Lower lobe of right lung (tissue), 2 donors: Measurements from ENCODE around the gene TEX53. TPM values are rescaled to one million over a fixed set of nuclear protein-coding genes. Genes with fewer than 3 reads are reported as not detected.

Experiments used
- ATAC-seq, 2 donors: fragments of 200-7000 bp; cut with Tn5 transposase; one replicate each; pipeline ENCODE4 v1.9.1; 2020 to 2022; ENCODE audit warnings: mild to moderate bottlenecking in 2 of 2, moderate library complexity in 2 of 2
- DNase-seq: peaks from one replicate; pipeline ENCODE4 v3.0.0-alpha.2; 2020
- H3K27ac ChIP-seq: fragments of 200-600 bp; one replicate; pipeline ENCODE4 v1.8.0; 2022
- H3K27me3 ChIP-seq: fragments of 200-600 bp; one replicate; pipeline ENCODE4 v1.8.0; 2022; ENCODE audit warnings: low read depth
- H3K36me3 ChIP-seq: fragments of 200-600 bp; one replicate; pipeline ENCODE4 v1.8.0; 2022; ENCODE audit warnings: mild to moderate bottlenecking
- H3K4me1 ChIP-seq: fragments of 200-600 bp; one replicate; pipeline ENCODE4 v1.8.0; 2022
- H3K4me3 ChIP-seq: fragments of 200-600 bp; one replicate; pipeline ENCODE4 v1.8.0; 2022; ENCODE audit warnings: mild to moderate bottlenecking
- H3K9me3 ChIP-seq: fragments of 200-600 bp; one replicate; pipeline ENCODE4 v1.8.0; 2022
- CTCF ChIP-seq: fragments of 200-600 bp; IDR thresholded peaks from one replicate; pipeline ENCODE4 v1.8.0; 2022; ENCODE audit warnings: antibody characterized with exemption, mild to moderate bottlenecking
- intact Hi-C: fragments of 100-400 bp; cut with DNase I; formaldehyde crosslinking; loops from one replicate; pipeline ENCODE4 v1.11.0; 2022
- total RNA-seq: library from RNA; stranded (reverse); fragmentation: NEBNext Ultra II Directional; extraction: Animal tissue kit (Norgen Biotek cat#: 25700); gene quantifications from one replicate; pipeline ENCODE4 v1.2.1, GENCODE V29; 2021
- donor health status: DM: no; HTN: yes; CAD: no; lungs with severe emphysema.

Gene TEX53
- total RNA-seq, 1 donor from 2014 or later = not detected

- Histone ChIP-seq H3K36me3 (no peaks in the 10 kb centered on the region), H3K4me3 (no peak overlapping the region), H3K9me3 (no peaks in the 10 kb centered on the region), H3K27ac (no peak overlapping the region), H3K27me3 (no peaks in the 10 kb centered on the region), H3K4me1 (no peaks in the 10 kb centered on the region)
- ATAC-seq = no peak
- no peak for TF ChIP-seq CTCF
- no peak for DNase-seq
- intact Hi-C loops = no loop called here
These were observed 17.4 kb upstream of the TEX53 start for GRCh38 chr9:114674798-114675540.

DNA sequence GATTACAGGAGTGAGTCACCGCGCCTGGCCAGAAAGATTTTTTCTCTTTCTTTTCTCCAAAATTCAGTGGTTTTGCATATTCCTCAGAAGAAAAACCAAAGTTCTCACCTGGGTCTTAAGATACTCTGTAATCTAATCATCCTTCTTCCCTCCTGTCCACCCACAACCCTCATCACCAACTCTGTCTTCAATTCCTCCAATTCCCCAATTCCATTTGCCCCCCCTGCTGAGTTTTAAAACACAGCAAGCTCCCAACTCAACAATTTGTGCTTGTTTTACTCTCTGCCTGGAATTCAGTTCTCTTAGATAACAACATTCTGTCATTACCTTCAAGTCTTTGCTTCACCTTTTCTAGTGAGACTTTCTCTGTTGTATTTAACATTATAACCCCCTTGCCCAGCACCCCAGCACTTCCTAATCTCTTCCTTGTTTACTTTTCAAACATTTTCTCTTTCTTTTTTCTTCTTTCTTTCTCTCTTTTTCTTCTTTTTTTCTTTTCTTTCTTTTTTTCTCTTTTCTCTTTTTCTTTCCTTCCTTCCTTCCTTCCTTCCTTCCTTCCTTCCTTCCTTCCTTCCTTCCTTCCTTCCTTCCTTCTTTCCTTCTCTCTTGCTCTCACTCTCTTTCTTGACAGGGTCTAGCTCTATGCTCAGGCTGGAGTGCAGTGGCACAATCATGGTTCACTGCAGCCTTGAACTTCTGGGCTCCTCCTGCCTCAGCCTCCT is 16.6 kb upstream of the TEX53 start:
- Histone ChIP-seq H3K9me3 (no peaks in the 10 kb centered on the region), H3K36me3 (no peaks in the 10 kb centered on the region), H3K27ac (no peak overlapping the region), H3K4me1 (no peaks in the 10 kb centered on the region), H3K27me3 (no peaks in the 10 kb centered on the region), H3K4me3 (no peak overlapping the region)
- no peak for TF ChIP-seq CTCF
- no peak for ATAC-seq
- intact Hi-C loops = no loop called here
- no peak for DNase-seq

GRCh38 chr9:114671605-114672004 is 14.0 kb upstream of the TEX53 start:
- Histone ChIP-seq H3K9me3 (no peaks in the 10 kb centered on the region), H3K36me3 (no peaks in the 10 kb centered on the region), H3K4me1 (no peaks in the 10 kb centered on the region), H3K27ac (no peak overlapping the region), H3K4me3 (no peak overlapping the region), H3K27me3 (no peaks in the 10 kb centered on the region)
- DNase-seq (no peak), ATAC-seq (peak; percentile 50 to 77)
- no peak for TF ChIP-seq CTCF
- intact Hi-C loops = no loop called here

- DNase-seq (no peak), ATAC-seq (no peak)
- H3K27ac ChIP-seq = no peak overlapping the region
- no peaks in the 10 kb centered on the region for H3K27me3 ChIP-seq
- no peak for TF ChIP-seq CTCF
- H3K9me3 ChIP-seq = no peaks in the 10 kb centered on the region
- intact Hi-C loops = no loop called here
- no peaks in the 10 kb centered on the region for H3K36me3 ChIP-seq
- H3K4me1 ChIP-seq = no peaks in the 10 kb centered on the region
- H3K4me3 ChIP-seq = no peak overlapping the region
These were observed 12.4 kb upstream of the TEX53 start for GRCh38 chr9:114669961-114670360.

DNA sequence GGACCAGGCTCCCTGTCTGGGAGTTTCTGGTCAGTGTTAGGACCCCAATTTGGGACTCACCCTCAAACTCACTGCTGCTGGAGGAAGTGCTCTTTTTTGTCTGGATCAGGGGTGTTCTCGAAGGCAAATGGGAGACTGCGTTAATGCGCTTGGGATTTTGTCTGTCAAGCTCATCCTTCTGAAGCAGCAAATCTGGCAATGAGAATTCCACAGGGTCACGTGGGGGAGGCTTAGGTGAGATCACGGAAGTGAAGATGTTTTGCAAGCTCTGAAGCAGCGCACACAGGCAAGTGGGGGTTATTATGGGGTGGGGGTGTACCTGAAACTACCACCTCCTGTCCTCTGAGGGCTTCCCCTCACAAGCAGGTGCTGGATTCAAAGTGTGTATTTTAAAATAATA is 10.5 kb upstream of the TEX53 start:
- no peaks in the 10 kb centered on the region for H3K9me3 ChIP-seq
- H3K4me1 ChIP-seq = no peaks in the 10 kb centered on the region
- no peaks in the 10 kb centered on the region for H3K27me3 ChIP-seq
- ATAC-seq (no peak), DNase-seq (no peak)
- TF ChIP-seq CTCF = no peak
- intact Hi-C loops = no loop called here
- no peaks in the 10 kb centered on the region for H3K36me3 ChIP-seq
- no peak overlapping the region for H3K27ac ChIP-seq
- H3K4me3 ChIP-seq = no peak overlapping the region
